B cell (primary cell): ENCODE results near the gene UACA. TPM values are rescaled to one million over a fixed set of nuclear protein-coding genes. Genes with fewer than 3 reads are reported as not detected.

Experiments
- ATAC-seq: fragments of 200-7000 bp; cut with Tn5 transposase; one replicate; pipeline ENCODE4 v1.10.0; 2021; ENCODE audit warnings: low read depth, mild to moderate bottlenecking, moderate number of reproducible peaks, moderate library complexity
- CTCF ChIA-PET: fragments of 350-600 bp; sonication (Branson Sonifier 250); formaldehyde crosslinking; loops from one replicate; lab custom pipeline; 2021; ENCODE audit warnings: antibody characterized with exemption, inconsistent platforms; lab: Charles Lee
- POLR2A ChIA-PET: fragments of 350-600 bp; sonication (Branson Sonifier 250); formaldehyde crosslinking; loops from one replicate; lab custom pipeline; 2021; ENCODE audit warnings: antibody characterized with exemption; lab: Charles Lee
- DNase-seq: peaks from one replicate; pipeline ENCODE4 v3.0.0; 2013
- H2AFZ ChIP-seq: 2 replicates; pipeline ENCODE4 v1.6.1; 2012; ENCODE audit warnings: mild to moderate bottlenecking, low read depth, low read length; ENCODE audit not compliant: insufficient read depth, poor library complexity, severe bottlenecking
- H3K27ac ChIP-seq, 2 donors: 1 replicate in 1 of 2; 2 replicates in 1 of 2; pipeline ENCODE4 v1.5.1; 2012 to 2013; ENCODE audit warnings: low read length in 2 of 2, mild to moderate bottlenecking in 2 of 2, moderate library complexity in 1 of 2
- H3K27me3 ChIP-seq, 4 experiments: fragments of 200-600 bp in 1 of 4; sonication (generic) in 1 of 4; replicated peaks in 1 of 4; 1 replicate in 2 of 4; 2 replicates in 2 of 4; pipeline versions ENCODE4 v1.6.1 to v1.7.0; 2013 to 2016; ENCODE audit warnings: low read length in 3 of 4, mild to moderate bottlenecking in 2 of 4, mixed read lengths in 1 of 4, moderate library complexity in 1 of 4; ENCODE audit not compliant: insufficient read depth in 4 of 4, control insufficient read depth in 3 of 4; ENCODE audit errors: control extremely low read depth in 1 of 4
- H3K36me3 ChIP-seq, 2 experiments: replicated peaks in 1 of 2; 1 replicate in 1 of 2; 2 replicates in 1 of 2; pipeline versions ENCODE4 v1.6.1 to v1.7.1; 2013; ENCODE audit warnings: low read length in 1 of 2; ENCODE audit not compliant: insufficient read depth in 2 of 2, control insufficient read depth in 1 of 2; ENCODE audit errors: control extremely low read depth in 1 of 2, extremely low read depth in 1 of 2
- H3K4me1 ChIP-seq, 2 donors: fragments of 200-600 bp in 1 of 2; sonication (generic) in 1 of 2; 1 replicate in 1 of 2; 2 replicates in 1 of 2; pipeline versions ENCODE4 v1.5.1 to v1.6.1; 2013 to 2017; ENCODE audit warnings: low read length in 2 of 2; ENCODE audit not compliant: control insufficient read depth in 2 of 2, insufficient read depth in 2 of 2
- H3K4me2 ChIP-seq: replicated peaks from 2 replicates; pipeline ENCODE3; 2012; ENCODE audit warnings: mild to moderate bottlenecking, low read depth, low read length; ENCODE audit not compliant: poor library complexity, severe bottlenecking
- H3K4me3 ChIP-seq, 5 experiments: fragments of 200-600 bp in 1 of 5; sonication (generic) in 1 of 5; 1 replicate in 3 of 5; 2 replicates in 2 of 5; pipeline versions ENCODE4 v1.5.1 to v1.7.0; 2011 to 2016; ENCODE audit warnings: low read length in 4 of 5, mild to moderate bottlenecking in 4 of 5, low read depth in 2 of 5, control low read depth in 1 of 5, moderate library complexity in 1 of 5; ENCODE audit not compliant: insufficient read depth in 1 of 5; ENCODE audit errors: control extremely low read depth in 1 of 5, extremely low read depth in 1 of 5
- H3K79me2 ChIP-seq: fragments of 200-600 bp; sonication (generic); one replicate; pipeline ENCODE4 v1.6.0; 2016; ENCODE audit warnings: low read length; ENCODE audit not compliant: control insufficient read depth, insufficient read depth
- H3K9ac ChIP-seq: fragments of 200-600 bp; sonication (generic); 2 replicates; pipeline ENCODE4 v1.6.1; 2017; ENCODE audit warnings: mild to moderate bottlenecking, low read length, moderate library complexity
- H3K9me3 ChIP-seq, 3 donors: one replicate each; pipeline versions ENCODE4 v1.6.1 to v1.7.1; 2013; ENCODE audit warnings: low read length in 2 of 3; ENCODE audit not compliant: control insufficient read depth in 2 of 3, insufficient read depth in 1 of 3; ENCODE audit errors: control extremely low read depth in 1 of 3
- H4K20me1 ChIP-seq: 2 replicates; pipeline ENCODE4 v1.6.0; 2012; ENCODE audit warnings: mild to moderate bottlenecking, low read length; ENCODE audit not compliant: insufficient read depth, control insufficient read depth, poor library complexity, severe bottlenecking
- H3K27ac Mint-ChIP-seq: one replicate; pipeline ENCODE4 v1.8.0; 2021; ENCODE audit warnings: mixed read lengths
- H3K27me3 Mint-ChIP-seq: one replicate; pipeline ENCODE4 v1.8.0; 2021; ENCODE audit warnings: mixed read lengths
- H3K4me1 Mint-ChIP-seq: one replicate; pipeline ENCODE4 v1.8.0; 2021; ENCODE audit warnings: mixed read lengths
- H3K4me3 Mint-ChIP-seq: one replicate; pipeline ENCODE4 v1.8.0; 2021; ENCODE audit warnings: mixed read lengths
- H3K9me3 Mint-ChIP-seq: one replicate; pipeline ENCODE4 v1.8.0; 2022; ENCODE audit warnings: mixed read lengths; ENCODE audit not compliant: insufficient read depth
- EZH2 ChIP-seq: IDR thresholded peaks from 2 replicates; pipeline ENCODE4 v1.6.1; 2012; ENCODE audit warnings: borderline replicate concordance, low read depth, mild to moderate bottlenecking, moderate library complexity, low read length; ENCODE audit not compliant: insufficient read depth, poor library complexity, severe bottlenecking
- WGBS: methylation state at CpG from one replicate; pipeline ENCODE4 v1.1.5; 2013; ENCODE audit warnings: missing lambda C conversion rate; ENCODE audit not compliant: insufficient coverage; 5-methylcytosine and 5-hydroxymethylcytosine counted together
- intact Hi-C: fragments of 100-400 bp; cut with micrococcal nuclease; formaldehyde crosslinking; loops from one replicate; pipeline ENCODE4 v1.10.0; 2022
- polyA plus RNA-seq: library from polyadenylated mRNA; depleted of rRNA; stranded (reverse); fragments of >200 nt; gene quantifications from 2 replicates; pipeline ENCODE4 v1.2.3, GENCODE V29; 2012
- total RNA-seq, 2 donors: library from RNA; stranded (reverse); fragments of 120-200 nt in 1 of 2; gene quantifications; 1 replicate in 1 of 2; 2 replicates in 1 of 2; pipeline versions ENCODE4 v1.2.3 to v1.2.4, GENCODE V29; 2013 to 2022
- TF ChIP-seq, protein P1 (sequence below): fragments of 200-600 bp; IDR thresholded peaks from one replicate; pipeline ENCODE4 v1.8.0; 2022; ENCODE audit warnings: antibody characterized with exemption, mild to moderate bottlenecking

UACA gene
- total and polyA plus RNA-seq, 2 donors (not counting 1 experiment from before 2014, with no cell fraction given) = 2.7 to 3.3 TPM

- Histone ChIP-seq H2AFZ (no peak overlapping the region), H3K4me1 (no peaks in the 10 kb centered on the region), H3K9me3 (no peaks in the 10 kb centered on the region), H3K79me2 (no peaks in the 10 kb centered on the region), H3K27ac (no peak overlapping the region), H3K27me3 (no peaks in the 10 kb centered on the region), H3K4me2 (no peak overlapping the region), H4K20me1 (no peaks in the 10 kb centered on the region), H3K9ac (no peak overlapping the region), H3K36me3 (no peaks in the 10 kb centered on the region), H3K4me3 (no peak overlapping the region)
- Mint-ChIP-seq H3K9me3 (no peaks in the 10 kb centered on the region), H3K27ac (no peak overlapping the region), H3K27me3 (peaks cover 29% of the 10 kb centered on the region), H3K4me3 (no peak overlapping the region), H3K4me1 (no peaks in the 10 kb centered on the region)
- no CpG with 5 or more reads among the region's 3 CpGs for WGBS
- TF ChIP-seq, protein P1, sequence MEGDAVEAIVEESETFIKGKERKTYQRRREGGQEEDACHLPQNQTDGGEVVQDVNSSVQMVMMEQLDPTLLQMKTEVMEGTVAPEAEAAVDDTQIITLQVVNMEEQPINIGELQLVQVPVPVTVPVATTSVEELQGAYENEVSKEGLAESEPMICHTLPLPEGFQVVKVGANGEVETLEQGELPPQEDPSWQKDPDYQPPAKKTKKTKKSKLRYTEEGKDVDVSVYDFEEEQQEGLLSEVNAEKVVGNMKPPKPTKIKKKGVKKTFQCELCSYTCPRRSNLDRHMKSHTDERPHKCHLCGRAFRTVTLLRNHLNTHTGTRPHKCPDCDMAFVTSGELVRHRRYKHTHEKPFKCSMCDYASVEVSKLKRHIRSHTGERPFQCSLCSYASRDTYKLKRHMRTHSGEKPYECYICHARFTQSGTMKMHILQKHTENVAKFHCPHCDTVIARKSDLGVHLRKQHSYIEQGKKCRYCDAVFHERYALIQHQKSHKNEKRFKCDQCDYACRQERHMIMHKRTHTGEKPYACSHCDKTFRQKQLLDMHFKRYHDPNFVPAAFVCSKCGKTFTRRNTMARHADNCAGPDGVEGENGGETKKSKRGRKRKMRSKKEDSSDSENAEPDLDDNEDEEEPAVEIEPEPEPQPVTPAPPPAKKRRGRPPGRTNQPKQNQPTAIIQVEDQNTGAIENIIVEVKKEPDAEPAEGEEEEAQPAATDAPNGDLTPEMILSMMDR = no peak
- no peak for TF ChIP-seq EZH2
- POLR2A ChIA-PET = no interaction called here
- ATAC-seq (no peak), DNase-seq (no peak)
- CTCF ChIA-PET = no interaction called here
- intact Hi-C loops = no loop called here
These were observed 64.4 kb downstream of the UACA start for GRCh38 chr15:70698836-70699390.

DNA sequence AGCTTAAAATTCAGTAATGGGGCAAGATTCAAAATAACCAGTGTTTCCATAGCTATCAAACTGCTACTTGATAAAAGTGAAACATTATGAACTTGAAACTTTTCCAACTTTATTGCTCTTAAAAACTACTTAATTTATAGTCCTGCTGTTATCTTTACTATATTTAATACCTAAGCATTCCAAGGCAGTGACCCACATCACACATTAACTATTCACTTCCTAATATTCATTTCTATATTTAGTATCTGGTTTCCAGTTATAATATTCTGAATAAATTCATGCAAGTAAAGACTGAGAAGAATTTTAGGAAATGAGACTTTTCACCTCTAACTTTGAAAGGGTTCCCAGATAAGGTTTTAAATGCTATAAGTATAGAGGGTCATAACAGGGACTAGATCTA, 64.9 kb downstream of the UACA start:
- H3K27ac ChIP-seq = no peak overlapping the region
- no peaks in the 10 kb centered on the region for H3K4me1 ChIP-seq
- Mint-ChIP-seq H3K27ac (no peak overlapping the region), H3K4me1 (no peaks in the 10 kb centered on the region), H3K9me3 (no peaks in the 10 kb centered on the region), H3K4me3 (no peak overlapping the region), H3K27me3 (peaks cover 26% of the 10 kb centered on the region)
- no peak for DNase-seq
- H4K20me1 ChIP-seq = no peaks in the 10 kb centered on the region
- TF ChIP-seq, protein P1 = no peak
- H2AFZ ChIP-seq = no peak overlapping the region
- no peaks in the 10 kb centered on the region for H3K36me3 ChIP-seq
- ChIA-PET CTCF (no interaction called here), POLR2A (no interaction called here)
- H3K27me3 ChIP-seq = no peaks in the 10 kb centered on the region
- no peak overlapping the region for H3K4me3 ChIP-seq
- H3K79me2 ChIP-seq = no peaks in the 10 kb centered on the region
- H3K9me3 ChIP-seq = no peaks in the 10 kb centered on the region
- no peak overlapping the region for H3K9ac ChIP-seq
- intact Hi-C loops = no loop called here
- ATAC-seq = no peak
- H3K4me2 ChIP-seq = no peak overlapping the region
